PFSK-1 (cell line): Measurements from ENCODE around the gene SPDEF.

ENCODE experiments used
- FOXP2 ChIP-seq: optimal IDR thresholded peaks from 2 replicates; pipeline ENCODE3; 2011; ENCODE audit warnings: borderline replicate concordance, control low read depth, inconsistent platforms; ENCODE audit not compliant: insufficient read depth; ENCODE audit errors: extremely low read length, extremely low read depth
- POLR2AphosphoS5 ChIP-seq: IDR thresholded peaks from 2 replicates; pipeline ENCODE4 v1.6.1; 2012; ENCODE audit warnings: low read depth, mild to moderate bottlenecking, control low read depth, low read length, moderate library complexity
- SIN3A ChIP-seq: IDR thresholded peaks from 2 replicates; pipeline ENCODE4 v1.6.1; 2012; ENCODE audit warnings: mild to moderate bottlenecking, low read length, moderate library complexity, borderline replicate concordance; ENCODE audit not compliant: insufficient read depth
- TAF1 ChIP-seq: IDR thresholded peaks from 2 replicates; pipeline ENCODE4 v1.6.1; 2012; ENCODE audit warnings: low read length, control low read depth, borderline replicate concordance; ENCODE audit not compliant: insufficient read depth
- TF ChIP-seq, protein P1 (sequence below), 2 experiments: IDR thresholded peaks; 2 replicates each; pipeline versions ENCODE4 v1.6.1 to v1.8.0; 2011 to 2012; ENCODE audit warnings: low read depth in 2 of 2, low read length in 2 of 2, control low read depth in 1 of 2, inconsistent platforms in 1 of 2, mild to moderate bottlenecking in 1 of 2, moderate library complexity in 1 of 2; ENCODE audit not compliant: insufficient read depth in 1 of 2

The SPDEF gene

GRCh38 chr6:34573567-34574183 is 17.5 kb upstream of the SPDEF start:
- TF ChIP-seq TAF1 = no peak
- no peak for TF ChIP-seq FOXP2
- TF ChIP-seq, protein P1, sequence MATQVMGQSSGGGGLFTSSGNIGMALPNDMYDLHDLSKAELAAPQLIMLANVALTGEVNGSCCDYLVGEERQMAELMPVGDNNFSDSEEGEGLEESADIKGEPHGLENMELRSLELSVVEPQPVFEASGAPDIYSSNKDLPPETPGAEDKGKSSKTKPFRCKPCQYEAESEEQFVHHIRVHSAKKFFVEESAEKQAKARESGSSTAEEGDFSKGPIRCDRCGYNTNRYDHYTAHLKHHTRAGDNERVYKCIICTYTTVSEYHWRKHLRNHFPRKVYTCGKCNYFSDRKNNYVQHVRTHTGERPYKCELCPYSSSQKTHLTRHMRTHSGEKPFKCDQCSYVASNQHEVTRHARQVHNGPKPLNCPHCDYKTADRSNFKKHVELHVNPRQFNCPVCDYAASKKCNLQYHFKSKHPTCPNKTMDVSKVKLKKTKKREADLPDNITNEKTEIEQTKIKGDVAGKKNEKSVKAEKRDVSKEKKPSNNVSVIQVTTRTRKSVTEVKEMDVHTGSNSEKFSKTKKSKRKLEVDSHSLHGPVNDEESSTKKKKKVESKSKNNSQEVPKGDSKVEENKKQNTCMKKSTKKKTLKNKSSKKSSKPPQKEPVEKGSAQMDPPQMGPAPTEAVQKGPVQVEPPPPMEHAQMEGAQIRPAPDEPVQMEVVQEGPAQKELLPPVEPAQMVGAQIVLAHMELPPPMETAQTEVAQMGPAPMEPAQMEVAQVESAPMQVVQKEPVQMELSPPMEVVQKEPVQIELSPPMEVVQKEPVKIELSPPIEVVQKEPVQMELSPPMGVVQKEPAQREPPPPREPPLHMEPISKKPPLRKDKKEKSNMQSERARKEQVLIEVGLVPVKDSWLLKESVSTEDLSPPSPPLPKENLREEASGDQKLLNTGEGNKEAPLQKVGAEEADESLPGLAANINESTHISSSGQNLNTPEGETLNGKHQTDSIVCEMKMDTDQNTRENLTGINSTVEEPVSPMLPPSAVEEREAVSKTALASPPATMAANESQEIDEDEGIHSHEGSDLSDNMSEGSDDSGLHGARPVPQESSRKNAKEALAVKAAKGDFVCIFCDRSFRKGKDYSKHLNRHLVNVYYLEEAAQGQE (IDR thresholded peaks at IDR 0.05; ENCODE audit: insufficient read depth in 1 of 2, low read depth in 2 of 2, low read length in 2 of 2) = no peak
- TF ChIP-seq SIN3A = no peak
- no peak for TF ChIP-seq POLR2AphosphoS5

- TF ChIP-seq, protein P1 (IDR thresholded peaks at IDR 0.05; ENCODE audit: insufficient read depth in 1 of 2, low read depth in 2 of 2, low read length in 2 of 2) = no peak
Observed at GRCh38 chr6:34572585-34572984, 16.5 kb upstream of the SPDEF start.

DNA sequence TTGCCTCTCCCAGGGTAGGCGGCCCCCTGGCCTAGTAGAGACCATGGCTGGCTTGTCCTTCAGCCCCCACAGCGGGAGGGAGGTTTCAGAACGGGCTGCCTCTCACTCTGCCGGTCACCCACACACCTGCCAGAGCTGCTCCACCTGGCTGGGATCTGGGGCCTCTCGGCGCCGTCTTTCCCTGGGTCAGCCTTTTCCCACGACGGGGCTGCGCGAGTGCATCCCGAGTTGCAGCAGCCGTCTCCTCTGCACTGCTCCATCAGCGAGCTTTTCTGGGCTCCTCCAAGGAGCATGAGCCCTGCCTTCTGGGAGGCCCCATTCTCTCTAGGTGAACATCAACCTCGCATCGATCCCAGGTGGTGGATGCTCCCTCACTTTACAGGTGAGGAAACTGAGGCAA is 15.9 kb upstream of the SPDEF start:
- TF ChIP-seq, protein P1 (IDR thresholded peaks at IDR 0.05; ENCODE audit: insufficient read depth in 1 of 2, low read depth in 2 of 2, low read length in 2 of 2) = no peak
- TF ChIP-seq POLR2AphosphoS5 = no peak
- TF ChIP-seq SIN3A = no peak
- no peak for TF ChIP-seq TAF1
- TF ChIP-seq FOXP2 = no peak

DNA sequence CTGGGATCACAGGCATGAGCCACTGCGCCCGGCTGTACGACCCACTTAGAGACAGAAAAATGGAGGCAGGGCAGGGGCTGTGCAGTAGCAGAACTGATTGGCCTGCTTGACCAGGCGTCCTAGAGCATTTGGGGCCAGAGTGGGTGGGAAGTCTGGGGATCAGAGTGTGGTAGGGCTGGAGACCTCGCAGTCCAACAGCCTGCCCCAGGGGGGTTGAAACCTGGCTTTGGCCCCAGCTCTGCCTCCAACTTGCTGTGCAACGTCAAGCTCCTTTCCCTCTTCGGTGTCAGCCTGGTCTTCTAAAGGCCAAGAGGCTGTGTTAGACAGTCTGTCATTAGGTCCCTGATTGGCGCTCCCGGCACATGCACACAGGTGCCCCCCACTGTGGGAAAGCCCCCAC is 15.3 kb upstream of the SPDEF start:
- TF ChIP-seq SIN3A (no peak), FOXP2 (no peak), TAF1 (no peak), POLR2AphosphoS5 (no peak)
- TF ChIP-seq, protein P1 (IDR thresholded peaks at IDR 0.05; ENCODE audit: insufficient read depth in 1 of 2, low read depth in 2 of 2, low read length in 2 of 2) = no peak
